GM12891 (cell line): ENCODE data around the gene ARHGAP15.

Source experiments
- PAX5 ChIP-seq: IDR thresholded peaks from 2 replicates; pipeline ENCODE4 v1.6.1; 2011; ENCODE audit warnings: low read length, moderate library complexity, mild to moderate bottlenecking; ENCODE audit not compliant: insufficient read depth, severe bottlenecking
- POLR2A ChIP-seq: IDR thresholded peaks from 2 replicates; pipeline ENCODE4 v1.6.1; 2011; ENCODE audit warnings: low read depth, low read length, control low read depth
- POLR2AphosphoS5 ChIP-seq: IDR thresholded peaks from 2 replicates; pipeline ENCODE4 v1.6.1; 2011; ENCODE audit warnings: low read depth, low read length, control low read depth
- POU2F2 ChIP-seq: IDR thresholded peaks from 2 replicates; pipeline ENCODE4 v1.6.1; 2011; ENCODE audit warnings: low read depth, mild to moderate bottlenecking, control low read depth, low read length, moderate library complexity
- SPI1 ChIP-seq: IDR thresholded peaks from 2 replicates; pipeline ENCODE4 v1.6.1; 2011; ENCODE audit warnings: low read depth, low read length, control low read depth
- TAF1 ChIP-seq: IDR thresholded peaks from 2 replicates; pipeline ENCODE4 v1.6.1; 2011; ENCODE audit warnings: low read depth, low read length, control low read depth

- TF ChIP-seq POLR2AphosphoS5 (no peak), TAF1 (no peak), POLR2A (no peak), SPI1 (no peak), PAX5 (no peak), POU2F2 (no peak)
Observed at GRCh38 chr2:143436951-143437350, 307.7 kb downstream of the ARHGAP15 start.
